ENCODE data around the gene C12orf43. TPM values are rescaled to one million over a fixed set of nuclear protein-coding genes. Genes with fewer than 3 reads are reported as not detected.

C12orf43 gene
- total RNA-seq, 2 donors from 2014 or later = 21.4 to 26.8 TPM

DNA sequence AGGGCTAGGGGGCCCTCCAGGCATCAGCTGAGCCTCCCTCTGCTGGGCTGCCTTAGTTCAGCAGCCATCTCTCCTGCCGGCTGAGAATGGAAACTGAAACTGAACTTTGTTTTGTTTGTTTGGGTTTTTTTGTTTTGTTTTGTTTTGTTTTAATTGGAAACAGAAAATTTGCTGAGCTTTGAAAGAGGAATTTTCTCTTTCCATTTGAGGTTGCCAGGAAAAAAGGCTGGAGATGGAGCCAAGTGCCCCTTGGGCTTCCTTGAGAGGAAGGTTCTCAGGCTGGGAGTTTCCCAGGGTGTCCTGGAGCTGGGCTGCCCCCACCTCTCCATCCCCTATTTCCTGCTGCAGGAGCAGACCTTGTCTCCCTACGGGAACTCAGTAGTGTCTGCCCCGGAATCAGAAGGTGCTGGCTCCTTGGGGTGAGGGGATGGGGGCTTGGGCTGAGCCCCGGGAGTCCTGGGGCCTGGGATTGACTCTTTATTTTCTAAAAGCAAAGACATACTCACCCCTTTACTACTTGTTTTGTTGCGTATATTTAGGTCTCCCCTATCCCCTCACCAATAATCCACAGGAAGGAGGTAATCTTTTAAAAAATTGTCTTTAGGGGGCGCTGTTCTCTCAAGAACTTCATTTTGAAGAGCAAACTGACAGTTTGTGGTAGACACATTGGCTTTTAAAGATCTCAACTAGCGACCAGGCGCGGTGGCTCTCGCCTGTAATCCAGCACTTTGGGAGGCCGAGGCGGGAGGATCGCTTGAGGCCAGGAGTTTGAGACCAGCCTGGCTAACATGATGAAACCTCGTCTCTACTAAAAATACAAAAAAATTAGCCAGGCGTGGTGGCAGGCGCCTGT, 44.1 kb upstream of the C12orf43 start:
- WGBS, 2 experiments (ENCODE audit: insufficient coverage in 1 of 2, insufficient read length in 1 of 2) = 61 to 72% methylated on average over 8 to 16 of the region's 16 CpGs
- H3K9me3 Mint-ChIP-seq = no peaks in the 10 kb centered on the region
- peak; percentile 86 for DNase-seq
- H3K27ac Mint-ChIP-seq = peak overlapping the region; percentile 86
- Histone ChIP-seq H3K9ac (ENCODE audit: extremely low read depth, low read length, poor library complexity, severe bottlenecking) (no peak overlapping the region), H3K4me3 (ENCODE audit: low read length) (no peak overlapping the region), H3K27ac (ENCODE audit: low read depth, low read length) (no peak overlapping the region), H3K4me1 (ENCODE audit: control insufficient read depth, insufficient read depth, low read length) (no peaks in the 10 kb centered on the region), H3K36me3 (ENCODE audit: control insufficient read depth, insufficient read depth, low read length) (no peaks in the 10 kb centered on the region), H3K9me3 (ENCODE audit: control insufficient read depth, low read length) (no peaks in the 10 kb centered on the region), H3K27me3 (ENCODE audit: control insufficient read depth, insufficient read depth, low read length, poor library complexity, severe bottlenecking) (no peaks in the 10 kb centered on the region)
- no peak overlapping the region for H3K4me3 Mint-ChIP-seq
- TF ChIP-seq, protein P1, sequence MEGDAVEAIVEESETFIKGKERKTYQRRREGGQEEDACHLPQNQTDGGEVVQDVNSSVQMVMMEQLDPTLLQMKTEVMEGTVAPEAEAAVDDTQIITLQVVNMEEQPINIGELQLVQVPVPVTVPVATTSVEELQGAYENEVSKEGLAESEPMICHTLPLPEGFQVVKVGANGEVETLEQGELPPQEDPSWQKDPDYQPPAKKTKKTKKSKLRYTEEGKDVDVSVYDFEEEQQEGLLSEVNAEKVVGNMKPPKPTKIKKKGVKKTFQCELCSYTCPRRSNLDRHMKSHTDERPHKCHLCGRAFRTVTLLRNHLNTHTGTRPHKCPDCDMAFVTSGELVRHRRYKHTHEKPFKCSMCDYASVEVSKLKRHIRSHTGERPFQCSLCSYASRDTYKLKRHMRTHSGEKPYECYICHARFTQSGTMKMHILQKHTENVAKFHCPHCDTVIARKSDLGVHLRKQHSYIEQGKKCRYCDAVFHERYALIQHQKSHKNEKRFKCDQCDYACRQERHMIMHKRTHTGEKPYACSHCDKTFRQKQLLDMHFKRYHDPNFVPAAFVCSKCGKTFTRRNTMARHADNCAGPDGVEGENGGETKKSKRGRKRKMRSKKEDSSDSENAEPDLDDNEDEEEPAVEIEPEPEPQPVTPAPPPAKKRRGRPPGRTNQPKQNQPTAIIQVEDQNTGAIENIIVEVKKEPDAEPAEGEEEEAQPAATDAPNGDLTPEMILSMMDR (conservative IDR thresholded peaks at IDR 0.05) = peak; percentile 78
- H3K36me3 Mint-ChIP-seq (ENCODE audit: low read depth) = no peaks in the 10 kb centered on the region
- peaks cover 4% of the 10 kb centered on the region for H3K27me3 Mint-ChIP-seq (ENCODE audit: insufficient read depth)
- no peaks in the 10 kb centered on the region for H3K4me1 Mint-ChIP-seq

DNA sequence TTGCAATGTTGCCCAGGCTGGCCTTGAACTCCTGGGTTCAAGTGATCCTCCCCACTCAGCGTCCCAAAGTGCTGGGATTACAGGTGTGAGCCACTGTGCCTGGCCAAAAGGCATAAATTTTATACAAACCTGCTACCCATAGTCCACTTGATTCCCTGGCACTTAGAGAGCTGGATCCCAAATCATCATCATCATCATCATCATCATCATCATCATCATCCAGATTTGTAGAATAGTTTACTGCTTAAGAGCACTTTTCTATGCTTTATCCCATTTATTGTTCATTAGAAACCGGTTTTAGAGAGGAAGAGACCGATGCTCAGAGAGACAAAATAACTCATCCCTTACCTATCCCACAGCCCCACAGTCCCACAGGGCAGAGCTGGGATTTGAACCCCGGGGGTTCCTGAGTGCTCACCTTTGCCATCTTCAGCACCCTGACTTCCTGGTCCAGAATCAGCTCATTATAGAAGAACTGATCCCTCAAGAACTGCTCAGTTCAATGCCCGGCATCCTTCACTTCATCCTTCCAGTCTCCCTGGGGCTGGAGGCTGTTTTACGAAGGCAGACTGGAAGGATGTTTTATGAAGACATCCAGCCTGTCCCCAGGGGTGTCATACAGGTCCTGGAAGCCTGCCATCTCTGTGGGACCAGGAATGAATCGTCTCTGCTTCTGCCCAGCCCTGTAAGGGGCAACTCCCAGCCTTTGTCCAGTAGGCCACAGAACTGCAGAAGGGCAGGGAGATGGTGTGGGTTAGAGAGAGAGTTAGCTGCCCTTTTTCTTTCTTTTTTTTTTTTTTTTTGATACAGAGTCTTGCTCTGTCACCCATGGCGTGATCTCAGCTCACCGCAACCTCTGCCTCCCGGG, 43.0 kb upstream of the C12orf43 start:
- H3K4me1 ChIP-seq (ENCODE audit: control insufficient read depth, insufficient read depth, low read length) = no peaks in the 10 kb centered on the region
- Mint-ChIP-seq H3K4me1 (no peaks in the 10 kb centered on the region), H3K27me3 (ENCODE audit: insufficient read depth) (peaks cover 4% of the 10 kb centered on the region), H3K27ac (no peak overlapping the region), H3K9me3 (no peaks in the 10 kb centered on the region), H3K4me3 (no peak overlapping the region), H3K36me3 (ENCODE audit: low read depth) (no peaks in the 10 kb centered on the region)
- 88 to 91% methylated on average over 8 to 10 of the region's 10 CpGs for WGBS, 2 experiments (ENCODE audit: insufficient coverage in 1 of 2, insufficient read length in 1 of 2)
- no peaks in the 10 kb centered on the region for H3K36me3 ChIP-seq (ENCODE audit: control insufficient read depth, insufficient read depth, low read length)
- no peak overlapping the region for H3K9ac ChIP-seq (ENCODE audit: extremely low read depth, low read length, poor library complexity, severe bottlenecking)
- H3K9me3 ChIP-seq (ENCODE audit: control insufficient read depth, low read length) = no peaks in the 10 kb centered on the region
- peak; percentile 44 for DNase-seq
- no peak overlapping the region for H3K27ac ChIP-seq (ENCODE audit: low read depth, low read length)
- TF ChIP-seq, protein P1 (conservative IDR thresholded peaks at IDR 0.05) = no peak
- H3K27me3 ChIP-seq (ENCODE audit: control insufficient read depth, insufficient read depth, low read length, poor library complexity, severe bottlenecking) = no peaks in the 10 kb centered on the region
- no peak overlapping the region for H3K4me3 ChIP-seq (ENCODE audit: low read length)

DNA sequence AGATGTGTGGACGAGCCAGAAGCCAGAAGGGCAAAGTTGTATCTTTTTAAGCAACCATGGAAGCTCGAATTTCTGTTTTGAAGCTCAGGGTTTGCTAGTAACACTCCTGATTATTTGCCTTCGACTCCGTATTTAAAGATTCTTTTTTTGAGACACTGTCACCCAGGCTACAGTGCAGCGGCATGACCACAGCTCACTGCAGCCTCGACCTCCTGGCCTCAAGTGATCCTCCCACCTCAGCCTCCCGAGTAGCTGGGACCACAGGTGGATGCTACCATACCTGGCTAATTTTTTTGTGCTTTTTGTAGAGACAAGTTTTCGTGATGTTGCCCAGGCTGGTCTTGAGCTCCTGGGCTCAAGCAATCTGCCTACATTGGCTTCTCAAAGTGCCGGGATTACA, 41.5 kb upstream of the C12orf43 start:
- H3K27ac Mint-ChIP-seq = no peak overlapping the region
- DNase-seq = peak; percentile 34

More for the DNA sequence above, 41.5 kb upstream of the C12orf43 start:
- TF ChIP-seq, protein P1 (conservative IDR thresholded peaks at IDR 0.05) = no peak
- peaks cover 2% of the 10 kb centered on the region for H3K27me3 Mint-ChIP-seq (ENCODE audit: insufficient read depth)
- Histone ChIP-seq H3K36me3 (ENCODE audit: control insufficient read depth, insufficient read depth, low read length) (no peaks in the 10 kb centered on the region), H3K4me3 (ENCODE audit: low read length) (no peak overlapping the region), H3K9ac (ENCODE audit: extremely low read depth, low read length, poor library complexity, severe bottlenecking) (no peak overlapping the region), H3K9me3 (ENCODE audit: control insufficient read depth, low read length) (no peaks in the 10 kb centered on the region), H3K4me1 (ENCODE audit: control insufficient read depth, insufficient read depth, low read length) (no peaks in the 10 kb centered on the region), H3K27me3 (ENCODE audit: control insufficient read depth, insufficient read depth, low read length, poor library complexity, severe bottlenecking) (no peaks in the 10 kb centered on the region), H3K27ac (ENCODE audit: low read depth, low read length) (no peak overlapping the region)
- no peaks in the 10 kb centered on the region for H3K36me3 Mint-ChIP-seq (ENCODE audit: low read depth)
- H3K9me3 Mint-ChIP-seq = no peaks in the 10 kb centered on the region
- no peak overlapping the region for H3K4me3 Mint-ChIP-seq
- WGBS, 2 experiments (ENCODE audit: insufficient coverage in 1 of 2, insufficient read length in 1 of 2) = 79 to 86% methylated on average over 9 of the region's 9 CpGs
- no peaks in the 10 kb centered on the region for H3K4me1 Mint-ChIP-seq
